ENCODE results near the gene NUDT16L1. TPM values are rescaled to one million over a fixed set of nuclear protein-coding genes. Genes with fewer than 3 reads are reported as not detected.

NUDT16L1 gene
- total and polyA plus RNA-seq, 2 of the 13 experiments (the other 11 are each of a cell fraction or from before 2014, with no cell fraction given): 28.0 to 40.5 TPM

GRCh38 chr16:4692460-4693295, 684 bp upstream of the NUDT16L1 start (continued):
- no peak for TF ChIP-seq ZXDC (CRISPR knock-in tag; IDR thresholded peaks at IDR 0.05)
- no peak for TF ChIP-seq ZMYM4 (CRISPR knock-in tag; IDR thresholded peaks at IDR 0.05)
- peak; percentile 22; the same call in 1 of the 2 replicates for TF ChIP-seq HIVEP1 (CRISPR knock-in tag; IDR thresholded peaks at IDR 0.05)
- no peak for TF ChIP-seq ARNT (IDR thresholded peaks at IDR 0.05)
- TF ChIP-seq ZNF678 (CRISPR knock-in tag; IDR thresholded peaks at IDR 0.05): no peak
- TF ChIP-seq ONECUT2 (CRISPR knock-in tag; IDR thresholded peaks at IDR 0.05): 0 out of 2 replicates have a peak, but pooled peaks have one; percentile 4
- no peak for TF ChIP-seq SSRP1 (CRISPR knock-in tag; IDR thresholded peaks at IDR 0.05)
- no peak for TF ChIP-seq RNF2 (conservative IDR thresholded peaks at IDR 0.05; ENCODE audit: low read depth)
- no peak for TF ChIP-seq SKIL (CRISPR knock-in tag; IDR thresholded peaks at IDR 0.05; ENCODE audit: borderline replicate concordance)
- no peak for TF ChIP-seq ZNF276 (CRISPR knock-in tag; IDR thresholded peaks at IDR 0.05; ENCODE audit: low read depth)
- no peak for TF ChIP-seq ZNF616 (CRISPR knock-in tag; IDR thresholded peaks at IDR 0.05; ENCODE audit: low read depth)
- TF ChIP-seq ZFP1 (CRISPR knock-in tag; IDR thresholded peaks at IDR 0.05): no peak
- no peak for TF ChIP-seq ZMYM2 (CRISPR knock-in tag; IDR thresholded peaks at IDR 0.05)
- TF ChIP-seq KMT2A (CRISPR knock-in tag; IDR thresholded peaks at IDR 0.05): no peak
- no peak for TF ChIP-seq NCOR1 (IDR thresholded peaks at IDR 0.05; ENCODE audit: borderline replicate concordance, low read length)
- no peak for TF ChIP-seq ZNF746 (CRISPR knock-in tag; IDR thresholded peaks at IDR 0.05)
- TF ChIP-seq TEAD2 (CRISPR knock-in tag; IDR thresholded peaks at IDR 0.05): no peak
- 0 out of 2 replicates have a peak, but pooled peaks have one; percentile 9 for TF ChIP-seq E2F5 (CRISPR knock-in tag; conservative IDR thresholded peaks at IDR 0.05)
- no peak for TF ChIP-seq ZNF878 (CRISPR knock-in tag; IDR thresholded peaks at IDR 0.05)
- no peak for TF ChIP-seq JARID2 (CRISPR knock-in tag; IDR thresholded peaks at IDR 0.05; ENCODE audit: insufficient replicate concordance)
- no peak; the same call in 1 of the 2 replicates for TF ChIP-seq POLR2AphosphoS5 (IDR thresholded peaks at IDR 0.05; ENCODE audit: low read depth, low read length)
- TF ChIP-seq BCL6 (CRISPR knock-in tag; IDR thresholded peaks at IDR 0.05): no peak
- TF ChIP-seq ZNF431 (CRISPR knock-in tag; IDR thresholded peaks at IDR 0.05; ENCODE audit: borderline replicate concordance, low read depth): no peak

Data from HepG2 (cell line).